Raji (cell line): Measurements from ENCODE around the gene PFKFB3.

Experiments used
- POLR2A ChIP-seq: IDR thresholded peaks from 2 replicates; pipeline ENCODE4 v1.6.1; 2011; ENCODE audit warnings: low read depth, low read length, control low read depth; ENCODE audit not compliant: insufficient read depth

Gene PFKFB3

DNA sequence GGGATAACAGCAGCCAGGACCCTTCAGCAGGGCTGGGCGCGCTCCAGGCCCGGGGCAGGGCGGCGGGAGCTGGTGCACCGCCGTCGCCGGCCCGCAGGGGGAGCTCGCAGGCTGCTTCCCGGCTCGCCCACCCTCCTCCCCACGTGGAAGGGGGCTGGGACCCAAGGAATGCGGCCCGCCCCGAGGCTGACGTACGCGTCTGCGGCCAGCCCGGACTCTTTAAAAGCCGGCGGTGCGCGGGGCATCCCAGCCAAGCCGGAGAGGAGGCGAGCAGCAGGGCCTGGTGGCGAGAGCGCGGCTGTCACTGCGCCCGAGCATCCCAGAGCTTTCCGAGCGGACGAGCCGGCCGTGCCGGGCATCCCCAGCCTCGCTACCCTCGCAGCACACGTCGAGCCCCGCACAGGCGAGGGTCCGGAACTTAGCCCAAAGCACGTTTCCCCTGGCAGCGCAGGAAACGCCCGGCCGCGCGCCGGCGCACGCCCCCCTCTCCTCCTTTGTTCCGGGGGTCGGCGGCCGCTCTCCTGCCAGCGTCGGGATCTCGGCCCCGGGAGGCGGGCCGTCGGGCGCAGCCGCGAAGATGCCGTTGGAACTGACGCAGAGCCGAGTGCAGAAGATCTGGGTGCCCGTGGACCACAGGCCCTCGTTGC, at the start of gene PFKFB3:
Gene PFKFB3 (plus strand): TSS at position 249 of the 647 bp plus-strand sequence. CDS start 329 bp downstream, at position 578.
- peak; percentile 100 for TF ChIP-seq POLR2A

DNA sequence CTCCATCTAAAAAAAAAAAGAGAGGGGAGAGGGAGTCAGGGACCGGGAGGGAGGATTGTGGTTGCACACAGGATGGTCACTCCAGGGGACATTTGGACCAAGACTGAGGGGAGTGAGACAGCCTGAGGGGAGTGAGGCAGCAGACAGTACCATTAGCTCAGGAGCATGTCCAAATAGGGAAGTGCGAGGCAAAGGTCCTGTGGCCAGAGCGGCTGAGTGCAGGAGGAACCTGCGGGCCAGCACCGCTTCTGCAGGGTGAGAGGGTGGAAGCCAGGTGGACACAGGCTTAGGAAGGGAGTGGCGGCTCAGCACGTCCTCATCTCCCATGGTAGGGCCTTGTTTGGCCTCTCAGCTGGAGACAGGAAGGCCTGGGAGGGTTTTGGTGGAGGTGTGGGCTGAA, 48.9 kb upstream of the PFKFB3 start:
- no peak for TF ChIP-seq POLR2A

DNA sequence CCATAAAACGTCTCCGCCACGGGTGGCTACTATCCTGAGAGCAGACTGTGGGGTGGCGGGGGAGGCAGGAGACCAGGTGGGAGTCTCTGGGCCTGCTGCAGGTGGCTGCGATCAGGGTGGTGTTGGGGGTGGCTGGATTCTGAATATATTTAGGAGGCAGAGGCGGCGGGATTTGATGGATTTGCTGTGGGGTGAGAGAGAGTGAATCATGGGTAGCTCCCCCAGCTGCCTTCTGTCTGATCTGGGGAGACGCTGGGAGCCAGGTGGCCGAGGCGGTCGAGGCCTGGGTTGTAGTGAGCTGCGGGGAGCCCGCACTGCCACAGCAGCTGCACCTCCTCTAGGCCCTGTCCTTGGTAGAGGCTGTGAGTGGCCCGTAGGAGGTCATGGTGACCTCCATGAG, 48.2 kb upstream of the PFKFB3 start:
- no peak for TF ChIP-seq POLR2A

DNA sequence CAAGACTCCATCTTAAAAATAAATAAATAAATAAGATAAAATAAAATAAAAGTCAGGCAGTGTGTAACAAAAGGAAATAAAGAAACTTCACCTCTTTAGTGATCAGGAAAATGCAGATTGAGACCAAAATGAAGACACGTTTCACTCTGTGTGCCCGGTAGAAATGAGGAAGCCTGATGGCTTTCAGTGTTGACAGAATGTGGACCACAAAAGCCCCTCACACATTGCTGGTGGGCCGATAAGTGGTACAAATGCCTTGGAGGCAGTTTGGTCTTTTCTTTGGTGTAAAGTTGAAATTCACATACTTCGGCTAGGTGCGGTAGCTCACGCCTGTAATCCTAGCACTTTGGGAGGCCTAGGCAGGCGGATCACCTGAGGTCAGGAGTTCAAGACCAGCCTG, 44.5 kb upstream of the PFKFB3 start:
- no peak for TF ChIP-seq POLR2A

DNA sequence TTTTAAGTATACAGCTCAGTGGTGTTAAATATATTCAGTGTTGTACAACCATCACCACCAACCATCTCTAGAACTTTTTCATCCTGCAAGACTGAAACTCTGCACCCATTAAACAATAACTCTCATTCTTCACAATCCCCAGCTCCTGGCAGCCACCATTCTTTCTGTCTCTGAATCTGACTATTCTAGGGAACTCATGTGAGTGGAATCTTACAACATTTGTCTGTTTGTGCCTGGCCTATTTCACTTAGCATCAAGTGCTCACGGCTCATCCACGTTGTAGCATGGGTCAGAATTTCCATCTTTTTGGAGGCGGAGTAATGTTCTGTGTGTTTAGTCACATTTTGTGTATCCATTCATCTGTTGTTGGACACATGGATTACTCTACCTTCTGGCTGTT, 40.8 kb upstream of the PFKFB3 start:
- TF ChIP-seq POLR2A, result no peak

DNA sequence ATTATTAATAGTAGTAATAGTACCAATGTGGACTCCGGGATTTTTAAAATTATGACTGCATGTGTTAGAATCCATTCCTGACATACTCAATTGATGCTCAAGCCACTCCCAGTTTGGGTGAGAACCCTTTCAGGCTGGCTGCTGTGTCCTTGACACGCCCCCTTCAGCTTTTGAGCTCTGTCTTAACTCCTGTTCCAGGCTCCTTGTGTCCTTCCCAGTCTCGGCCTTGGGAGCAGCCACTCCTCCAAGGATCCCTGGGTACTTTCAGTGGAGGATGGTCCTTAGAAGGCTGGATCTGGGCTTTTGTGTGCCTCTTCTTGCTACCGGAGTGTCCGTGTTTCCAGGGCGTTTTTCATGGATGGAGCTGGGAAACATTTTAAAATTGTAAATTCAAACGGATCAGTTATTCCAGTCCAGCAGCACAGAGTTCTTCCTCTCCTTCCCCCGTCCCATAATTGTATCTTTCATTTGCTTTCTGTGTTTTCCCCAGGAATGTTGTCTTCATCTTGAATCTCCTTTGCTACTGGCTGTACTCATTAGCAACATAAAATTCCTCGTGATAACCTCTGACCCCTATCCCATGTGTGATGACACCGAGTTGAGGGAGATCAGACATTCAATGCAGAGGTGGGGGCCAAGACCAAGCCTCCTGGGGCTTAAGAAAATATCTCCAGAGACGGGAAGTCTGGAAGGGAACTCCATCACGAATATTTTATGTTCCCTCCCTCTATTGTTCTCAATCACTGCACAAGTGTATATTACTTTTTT, 40.0 kb upstream of the PFKFB3 start:
- TF ChIP-seq POLR2A, result no peak

DNA sequence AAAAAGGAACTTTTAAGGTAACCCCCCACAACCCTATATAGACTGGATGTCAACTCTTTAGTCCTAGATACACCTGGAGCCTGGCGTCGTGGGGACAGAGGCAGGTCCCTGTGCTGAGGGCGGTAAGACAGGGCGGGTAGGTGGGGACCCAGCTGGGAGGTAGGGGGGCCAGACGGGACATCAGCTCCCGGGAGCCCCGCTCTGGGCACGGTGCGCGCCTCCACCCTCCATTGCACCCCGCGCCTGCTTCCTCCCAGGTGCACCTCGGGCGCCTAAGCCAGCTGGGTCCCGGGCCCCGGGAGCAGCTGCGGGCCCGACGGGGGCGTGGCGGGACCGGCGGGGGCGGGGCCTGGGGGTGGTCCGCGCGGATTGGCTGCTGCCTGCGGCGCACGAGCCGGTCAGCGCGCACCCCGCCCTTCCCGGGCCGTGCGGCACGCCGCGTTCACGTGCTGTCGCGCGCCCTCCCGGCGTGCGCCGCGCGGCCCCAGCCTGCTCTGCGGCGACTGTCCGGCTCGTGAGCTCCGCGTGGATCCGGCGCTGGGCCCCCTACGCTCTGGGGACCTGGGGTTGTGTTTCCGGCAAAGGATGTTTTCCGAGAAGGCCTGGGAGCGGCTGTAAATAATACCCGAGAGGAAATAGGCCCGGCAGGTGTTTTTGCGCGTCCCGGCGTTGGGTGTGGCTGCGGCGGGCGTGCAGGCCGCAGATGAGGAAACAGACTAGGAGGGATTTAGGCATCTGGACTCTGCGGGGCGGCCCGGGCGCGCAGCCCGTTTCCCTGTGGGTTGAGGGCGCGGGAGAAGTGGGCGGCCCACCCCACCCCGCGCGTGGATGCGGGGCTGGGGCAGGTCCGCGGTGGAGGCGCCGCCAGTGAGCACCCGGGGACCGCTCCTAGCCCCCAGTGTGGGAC, 39.1 kb upstream of the PFKFB3 start:
- peak; percentile 76 for TF ChIP-seq POLR2A

- no peak for TF ChIP-seq POLR2A
Measured at GRCh38 chr10:6164271-6165095, 38.2 kb upstream of the PFKFB3 start.

- no peak for TF ChIP-seq POLR2A
Measured at GRCh38 chr10:6165221-6165725, 37.5 kb upstream of the PFKFB3 start.

DNA sequence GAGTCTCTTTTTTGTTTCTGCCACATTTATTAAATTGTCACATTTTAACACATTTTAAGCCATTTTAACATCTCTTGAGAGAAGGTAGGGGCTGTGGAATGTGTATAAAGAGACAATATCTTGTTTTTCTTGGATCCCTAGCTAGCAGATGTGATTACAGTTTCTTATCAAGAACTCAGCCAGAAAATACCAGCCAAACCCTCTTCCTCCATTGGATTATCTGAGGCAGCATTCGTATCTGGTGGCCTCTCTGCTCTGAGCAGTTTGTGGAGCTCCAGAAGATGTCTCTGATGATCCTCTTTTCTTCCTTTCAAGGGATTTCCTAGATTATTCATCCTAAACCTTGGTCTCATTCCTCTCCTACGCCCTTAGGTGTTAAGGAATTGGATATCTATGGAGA, 35.3 kb upstream of the PFKFB3 start:
- TF ChIP-seq POLR2A, result no peak; the same call in 1 of the 2 replicates

DNA sequence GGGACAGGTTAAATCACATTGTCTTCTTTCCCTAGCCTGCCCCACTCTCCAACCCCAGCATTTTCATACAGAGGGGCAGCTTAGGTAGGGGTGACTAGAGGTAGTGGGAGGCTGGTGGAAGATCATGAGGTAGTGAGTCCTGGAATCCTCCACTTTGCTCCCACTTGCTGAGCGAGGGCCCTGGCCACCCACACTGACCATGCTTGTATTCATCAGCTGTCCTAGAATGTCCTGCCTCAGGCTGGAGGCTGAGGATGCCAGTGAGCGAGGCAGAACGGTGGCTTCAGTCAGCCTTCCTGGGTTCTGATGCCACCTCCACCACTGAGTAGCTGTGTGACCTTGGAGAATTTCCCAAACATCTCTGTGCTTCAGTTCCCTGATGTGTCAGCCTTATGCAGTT, 34.6 kb upstream of the PFKFB3 start:
- TF ChIP-seq POLR2A, result peak; percentile 33; the same call in 1 of the 2 replicates

DNA sequence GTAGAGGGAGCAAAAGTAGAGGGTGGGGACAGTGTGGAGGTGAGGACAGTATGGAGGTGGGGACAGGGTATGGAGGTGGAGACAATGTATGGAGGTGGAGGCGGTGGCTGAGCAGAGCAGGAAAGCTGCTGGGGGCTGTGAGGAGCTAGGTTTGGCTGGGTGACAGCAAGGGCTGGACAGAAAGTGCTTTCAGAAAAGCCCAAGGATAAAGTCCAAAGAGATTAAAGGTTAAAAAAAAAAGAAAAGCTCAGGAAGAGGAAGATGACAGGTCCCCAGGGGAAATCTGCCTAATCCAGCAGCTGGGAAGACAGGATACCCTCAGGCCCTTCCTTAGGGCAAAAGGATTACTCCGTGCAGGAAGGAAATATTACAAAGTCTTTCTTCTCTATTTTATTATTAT, 32.1 kb upstream of the PFKFB3 start:
- no peak for TF ChIP-seq POLR2A

GRCh38 chr10:6171881-6172695, 30.6 kb upstream of the PFKFB3 start:
- no peak for TF ChIP-seq POLR2A

DNA sequence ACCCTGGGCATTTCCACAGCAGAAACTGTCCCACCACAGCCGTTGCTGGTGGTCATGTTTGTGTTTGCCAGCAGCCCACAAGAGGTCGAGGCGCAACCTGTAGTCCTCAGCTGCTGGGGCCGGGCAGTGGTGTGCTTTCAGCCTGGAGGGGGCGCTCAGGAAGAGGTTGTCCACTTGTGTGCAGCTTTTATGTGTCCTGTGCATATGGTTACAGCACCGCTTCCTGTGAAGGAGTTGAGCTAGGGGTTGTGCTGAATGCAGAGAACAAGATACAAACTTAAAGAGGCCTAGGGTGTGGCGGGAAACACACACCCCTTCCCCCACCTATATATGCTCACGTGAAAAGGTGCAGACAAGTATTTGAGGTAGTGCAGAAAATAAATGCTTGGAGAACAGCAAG, 29.5 kb upstream of the PFKFB3 start:
- no peak for TF ChIP-seq POLR2A
